ENCODE results near the gene ECI1. TPM values are rescaled to one million over a fixed set of nuclear protein-coding genes. Genes with fewer than 3 reads are reported as not detected.

ECI1 gene
- total RNA-seq, 4 donors from 2014 or later, result 32.4 to 96.5 (median 49.8) TPM

DNA sequence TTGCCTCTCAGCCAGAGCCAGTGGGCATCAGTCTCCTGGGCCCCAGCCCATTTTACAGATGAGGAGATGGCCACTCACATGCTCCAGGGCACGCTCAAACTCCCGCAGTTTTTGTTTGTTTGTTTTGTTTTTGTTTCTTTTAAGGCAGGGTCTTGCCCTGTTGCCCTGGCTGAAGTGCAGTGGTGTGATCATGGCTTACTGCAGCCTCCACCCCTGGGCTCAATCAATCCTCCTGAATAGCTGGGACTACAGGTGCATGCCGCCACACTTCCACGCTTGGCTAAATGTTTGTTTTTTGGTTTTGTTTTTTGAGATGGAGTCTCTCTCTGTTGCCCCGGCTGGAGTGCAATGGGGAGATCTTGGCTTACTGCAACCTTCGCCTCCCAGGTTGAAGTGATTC lies 24.5 kb downstream of the ECI1 start:
- TF ChIP-seq CTCF (IDR thresholded peaks at IDR 0.05; ENCODE audit: low read depth), result no peak

DNA sequence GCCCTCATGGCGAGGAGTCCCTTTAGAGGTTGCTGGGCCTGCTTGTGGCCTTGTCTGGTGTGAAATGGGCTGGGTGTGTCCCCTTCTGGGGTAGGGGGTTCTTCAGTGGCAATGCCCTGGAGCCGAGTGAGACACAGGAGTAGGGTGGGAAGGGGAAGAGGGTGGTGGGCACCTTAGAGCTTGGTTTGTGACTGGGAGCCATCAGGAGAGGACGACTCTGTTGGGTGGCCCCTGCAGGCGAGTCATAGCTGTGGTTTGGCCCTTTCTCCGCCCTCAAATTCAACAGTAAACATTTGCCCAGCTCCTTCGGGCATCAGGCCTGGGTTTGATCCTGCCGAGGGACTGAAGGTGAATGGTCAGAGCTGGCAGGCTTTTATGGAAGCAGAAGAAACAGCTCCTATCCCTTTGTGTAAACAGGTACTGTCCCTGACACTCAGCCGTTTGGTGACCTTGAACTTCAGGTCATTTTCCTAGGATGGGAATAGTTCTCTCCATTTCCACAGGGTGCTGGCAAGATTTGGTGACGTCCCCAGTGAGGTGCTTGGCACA lies 25.1 kb downstream of the ECI1 start:
- no peak for TF ChIP-seq CTCF (IDR thresholded peaks at IDR 0.05; ENCODE audit: low read depth)

DNA sequence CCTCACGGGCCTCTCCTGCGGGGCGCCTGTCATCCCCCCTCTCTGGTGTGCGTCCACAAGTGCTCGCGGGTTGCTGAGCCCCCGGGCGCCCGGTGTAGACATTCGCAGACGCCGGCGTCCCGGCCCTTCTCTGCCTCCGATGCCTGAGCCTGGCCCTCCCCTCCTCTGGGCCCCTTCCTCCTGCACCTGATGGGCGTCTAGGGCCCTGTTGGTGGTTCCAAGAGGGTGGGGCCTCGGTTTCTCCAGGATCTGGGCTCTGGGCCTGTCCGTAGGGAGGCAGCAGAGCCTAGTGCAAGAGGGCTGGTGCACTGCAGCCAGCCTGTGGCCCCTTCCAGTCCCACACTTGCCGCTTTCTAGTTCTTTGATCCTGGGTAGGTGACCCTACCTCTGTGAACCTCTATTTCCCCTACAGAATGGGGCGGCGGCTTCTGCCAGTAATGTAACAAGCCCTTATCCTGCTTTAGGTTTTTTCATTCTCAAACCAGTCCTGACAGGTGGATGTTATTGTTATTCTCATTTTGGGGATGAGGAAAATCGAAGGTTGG lies 27.4 kb downstream of the ECI1 start:
- no peak for TF ChIP-seq CTCF (IDR thresholded peaks at IDR 0.05; ENCODE audit: low read depth)

DNA sequence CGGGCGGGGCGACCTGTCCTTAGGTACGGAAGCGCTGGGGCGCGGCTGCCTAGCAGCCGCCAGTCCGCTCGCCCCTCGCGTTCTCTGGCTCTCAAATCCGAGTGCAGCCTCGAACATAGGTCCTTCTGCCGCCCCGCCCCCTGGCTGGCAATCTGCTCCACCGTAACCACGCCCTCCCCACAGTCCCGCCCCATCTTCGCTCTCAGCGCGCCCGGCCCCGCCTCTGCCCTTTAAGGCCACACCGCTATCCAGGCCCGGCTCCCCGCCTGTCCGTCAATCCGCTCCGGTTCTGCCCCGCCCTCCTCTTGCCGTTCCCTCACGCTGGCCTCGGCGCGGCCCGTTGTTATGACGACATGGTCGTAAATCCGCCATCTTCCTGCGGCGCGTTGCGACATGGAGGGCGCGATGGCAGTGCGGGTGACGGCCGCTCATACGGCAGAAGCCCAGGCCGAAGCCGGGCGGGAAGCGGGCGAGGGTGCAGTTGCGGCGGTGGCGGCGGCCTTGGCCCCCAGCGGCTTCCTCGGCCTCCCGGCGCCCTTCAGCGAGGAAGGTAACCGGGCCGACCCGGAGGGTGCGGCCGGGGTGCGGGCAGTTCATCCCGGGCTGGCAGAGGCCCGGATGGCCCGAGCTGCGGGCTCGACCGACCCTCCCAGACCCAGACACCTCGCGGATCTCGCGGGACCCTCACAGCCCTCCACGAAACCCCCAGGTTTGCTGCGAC lies 28.0 kb downstream of the ECI1 start, which contains the start of gene E4F1:
E4F1 (plus strand) TSS at position 371 of the 721 bp plus-strand sequence; CDS start at position 394, 23 bp downstream.
- TF ChIP-seq CTCF (IDR thresholded peaks at IDR 0.05; ENCODE audit: low read depth), result no peak

GRCh38 chr16:2216330-2216729 lies 35.1 kb downstream of the ECI1 start:
- no peak for TF ChIP-seq CTCF (IDR thresholded peaks at IDR 0.05; ENCODE audit: low read depth)

GRCh38 chr16:2214719-2214968 lies 36.7 kb downstream of the ECI1 start, which contains the start of gene PGP:
TSS of gene PGP (minus strand) at chr16:2214840. CDS start at chr16:2214777, 63 bp downstream.
- no peak for TF ChIP-seq CTCF (IDR thresholded peaks at IDR 0.05; ENCODE audit: low read depth)

DNA sequence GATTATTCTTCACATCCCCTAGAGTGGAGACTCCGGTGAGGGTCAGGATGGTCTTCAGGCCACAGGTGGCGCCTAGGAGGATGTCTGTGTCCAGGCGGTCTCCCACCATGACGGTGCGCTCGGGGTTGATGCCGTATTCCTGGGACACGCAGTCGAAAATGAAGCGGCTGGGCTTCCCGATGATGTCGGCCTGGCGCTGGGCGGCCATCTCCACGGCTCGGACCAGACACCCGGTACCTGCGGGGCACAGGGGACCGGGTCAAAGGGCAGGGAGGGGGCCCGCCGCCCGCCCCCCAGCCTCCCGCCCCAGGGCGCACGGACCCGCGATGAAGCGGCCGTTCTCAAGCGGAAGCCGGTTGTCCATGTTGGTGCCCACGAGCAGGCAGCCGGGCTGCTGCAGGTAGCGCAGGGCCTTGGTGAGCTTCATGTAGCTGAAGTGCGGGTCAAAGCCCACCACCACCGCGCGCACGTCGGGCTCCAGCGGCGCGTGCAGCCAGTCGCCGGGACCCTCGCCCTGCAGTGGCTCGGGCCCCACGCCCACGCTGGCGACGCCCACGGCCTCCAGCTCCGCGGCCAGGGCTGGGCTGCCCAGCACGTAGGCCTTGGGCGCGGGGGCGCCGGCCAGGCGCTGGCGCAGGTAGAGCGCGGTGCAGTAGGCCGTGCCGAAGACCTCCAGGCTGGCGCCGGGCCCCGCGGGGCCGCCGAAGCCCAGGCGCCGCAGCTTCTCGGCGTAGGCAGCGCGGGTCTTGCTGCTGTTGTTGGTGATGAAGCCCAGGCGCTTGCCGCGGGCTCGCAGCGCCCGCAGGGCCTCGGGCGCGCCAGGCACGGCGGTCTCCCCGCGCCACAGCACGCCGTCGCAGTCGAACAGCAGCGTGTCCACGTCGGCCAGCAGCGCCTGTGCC lies 37.3 kb downstream of the ECI1 start:
- no peak for TF ChIP-seq CTCF (IDR thresholded peaks at IDR 0.05; ENCODE audit: low read depth)

All from subcutaneous adipose tissue (tissue), 4 donors.